Vagina (tissue), 2 donors: Measurements from ENCODE around the gene EPM2AIP1. TPM values are rescaled to one million over a fixed set of nuclear protein-coding genes. Genes with fewer than 3 reads are reported as not detected.

Source experiments
- DNase-seq, 2 donors: peaks; one replicate each; pipeline ENCODE4 v3.0.0-alpha.2; 2017; ENCODE audit errors: extremely low spot score in 2 of 2
- H3K27ac ChIP-seq: fragments of 200-600 bp; sonication (generic); one replicate; pipeline ENCODE4 v1.5.1; 2019
- H3K27me3 ChIP-seq: fragments of 200-600 bp; sonication (generic); one replicate; pipeline ENCODE4 v1.5.1; 2019
- H3K36me3 ChIP-seq, 2 donors: fragments of 200-600 bp; sonication (generic); one replicate each; pipeline ENCODE4 v1.5.1; 2017 to 2019
- H3K4me1 ChIP-seq: fragments of 200-600 bp; sonication (generic); one replicate; pipeline ENCODE4 v1.5.1; 2019
- H3K4me3 ChIP-seq, 2 donors: fragments of 200-600 bp; sonication (generic); 1 replicate in 1 of 2; 2 replicates in 1 of 2; pipeline ENCODE4 v1.5.1; 2016 to 2019
- H3K9me3 ChIP-seq: fragments of 200-600 bp; sonication (generic); one replicate; pipeline ENCODE4 v1.5.1; 2019
- POLR2A ChIP-seq, 2 donors: fragments of 450-650 bp; IDR thresholded peaks; one replicate each; pipeline ENCODE4 v1.6.1; 2017; ENCODE audit warnings: antibody characterized with exemption in 2 of 2, mild to moderate bottlenecking in 2 of 2, moderate library complexity in 2 of 2
- POLR2AphosphoS5 ChIP-seq, 2 donors: sonication (generic); formaldehyde crosslinking; IDR thresholded peaks; one replicate each; pipeline ENCODE4 v1.9.0; 2017; ENCODE audit warnings: antibody characterized with exemption in 2 of 2, mild to moderate bottlenecking in 2 of 2, low read depth in 1 of 2; ENCODE audit not compliant: insufficient read depth in 1 of 2
- intact Hi-C: fragments of 100-400 bp; cut with DNase I; formaldehyde crosslinking; loops from one replicate; pipeline ENCODE4 v1.15.1; 2023
- total RNA-seq: library from RNA; depleted of rRNA; stranded (reverse); fragments of >200 nt; gene quantifications from one replicate; pipeline ENCODE4 v1.2.3, GENCODE V29; 2016
- TF ChIP-seq, protein P1 (sequence below), 3 experiments: fragments of 450-650 bp in 2 of 3; fragments of 200-600 bp in 1 of 3; sonication (generic) in 1 of 3; IDR thresholded peaks; one replicate each; pipeline ENCODE4 v1.5.1; 2017 to 2019; ENCODE audit warnings: antibody characterized with exemption in 3 of 3, mild to moderate bottlenecking in 2 of 3, moderate library complexity in 2 of 3

The EPM2AIP1 gene
- total RNA-seq, 1 donor from 2014 or later, result 10.8 TPM

- no peak for TF ChIP-seq POLR2A (IDR thresholded peaks at IDR 0.05)
- TF ChIP-seq, protein P1, sequence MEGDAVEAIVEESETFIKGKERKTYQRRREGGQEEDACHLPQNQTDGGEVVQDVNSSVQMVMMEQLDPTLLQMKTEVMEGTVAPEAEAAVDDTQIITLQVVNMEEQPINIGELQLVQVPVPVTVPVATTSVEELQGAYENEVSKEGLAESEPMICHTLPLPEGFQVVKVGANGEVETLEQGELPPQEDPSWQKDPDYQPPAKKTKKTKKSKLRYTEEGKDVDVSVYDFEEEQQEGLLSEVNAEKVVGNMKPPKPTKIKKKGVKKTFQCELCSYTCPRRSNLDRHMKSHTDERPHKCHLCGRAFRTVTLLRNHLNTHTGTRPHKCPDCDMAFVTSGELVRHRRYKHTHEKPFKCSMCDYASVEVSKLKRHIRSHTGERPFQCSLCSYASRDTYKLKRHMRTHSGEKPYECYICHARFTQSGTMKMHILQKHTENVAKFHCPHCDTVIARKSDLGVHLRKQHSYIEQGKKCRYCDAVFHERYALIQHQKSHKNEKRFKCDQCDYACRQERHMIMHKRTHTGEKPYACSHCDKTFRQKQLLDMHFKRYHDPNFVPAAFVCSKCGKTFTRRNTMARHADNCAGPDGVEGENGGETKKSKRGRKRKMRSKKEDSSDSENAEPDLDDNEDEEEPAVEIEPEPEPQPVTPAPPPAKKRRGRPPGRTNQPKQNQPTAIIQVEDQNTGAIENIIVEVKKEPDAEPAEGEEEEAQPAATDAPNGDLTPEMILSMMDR (IDR thresholded peaks at IDR 0.05), result no peak
- TF ChIP-seq POLR2AphosphoS5 (IDR thresholded peaks at IDR 0.05; ENCODE audit: insufficient read depth in 1 of 2, low read depth in 1 of 2), result no peak
- Histone ChIP-seq H3K9me3 (peaks cover 3% of the 10 kb centered on the region), H3K4me3 (peak overlapping the region; percentile 71 to 82), H3K4me1 (peaks cover 26% of the 10 kb centered on the region), H3K27ac (peak overlapping the region; percentile 82), H3K36me3 (no peaks in the 10 kb centered on the region), H3K27me3 (no peaks in the 10 kb centered on the region)
- no peak for DNase-seq
- intact Hi-C loops, result no loop called here
Observed at GRCh38 chr3:36945333-36945980, 47.5 kb downstream of the EPM2AIP1 start.

GRCh38 chr3:36944641-36945270 is 48.2 kb downstream of the EPM2AIP1 start, which contains the start of gene TRANK1:
TRANK1 (minus strand) TSS chr3:36945054; CDS start chr3:36944809, 245 bp downstream.
- H3K4me1 ChIP-seq, result peaks cover 28% of the 10 kb centered on the region
- no peak for DNase-seq
- TF ChIP-seq, protein P1 (IDR thresholded peaks at IDR 0.05), result no peak
- TF ChIP-seq POLR2A (IDR thresholded peaks at IDR 0.05) (peak in 1 of 2 donors; percentile 45), POLR2AphosphoS5 (IDR thresholded peaks at IDR 0.05; ENCODE audit: insufficient read depth in 1 of 2, low read depth in 1 of 2) (peak; percentile 41 to 50)
- no peaks in the 10 kb centered on the region for H3K27me3 ChIP-seq
- H3K27ac ChIP-seq, result peak within 1 kb of the TSS; percentile 82
- peaks cover 3% of the 10 kb centered on the region for H3K9me3 ChIP-seq
- H3K4me3 ChIP-seq, result peak within 1 kb of the TSS; percentile 71 to 82
- H3K36me3 ChIP-seq, result no peaks in the 10 kb centered on the region
- intact Hi-C loops, result no loop called here

DNA sequence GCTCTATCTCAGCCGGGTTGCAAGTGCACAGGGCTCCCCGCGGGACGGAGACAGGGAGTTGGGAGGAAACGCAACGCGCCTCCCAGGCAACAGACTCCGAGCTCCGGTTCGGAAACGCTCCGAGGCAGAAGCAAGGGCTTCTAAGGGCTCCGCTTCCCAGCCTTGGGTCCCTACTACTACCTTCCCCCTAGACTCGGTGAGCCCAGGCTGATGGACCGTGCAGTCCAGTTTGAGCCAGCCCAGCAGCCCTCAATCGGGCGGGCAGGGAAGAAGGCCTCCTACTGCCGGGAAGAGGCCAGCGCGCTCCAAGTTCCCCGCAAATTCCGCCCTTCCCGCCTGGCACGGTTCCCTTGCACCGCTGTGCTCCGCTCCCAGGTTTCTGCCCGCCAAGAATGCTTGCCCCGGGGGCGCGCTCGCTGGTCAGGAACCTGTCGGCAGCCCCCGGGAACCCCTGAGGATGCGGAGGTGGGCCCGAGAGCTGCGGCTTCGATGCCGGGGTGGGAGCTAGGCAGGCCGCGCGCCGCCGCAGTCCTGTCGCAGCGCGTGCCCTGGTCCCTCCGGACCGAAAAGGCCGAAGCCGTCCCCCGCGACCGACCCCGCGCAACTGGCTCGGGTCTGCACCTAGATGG is 48.8 kb downstream of the EPM2AIP1 start:
- Histone ChIP-seq H3K4me3 (peak overlapping the region; percentile 71 to 82), H3K9me3 (peaks cover 3% of the 10 kb centered on the region)
- no peak for TF ChIP-seq POLR2A (IDR thresholded peaks at IDR 0.05)
- TF ChIP-seq POLR2AphosphoS5 (IDR thresholded peaks at IDR 0.05; ENCODE audit: insufficient read depth in 1 of 2, low read depth in 1 of 2), result peak in 1 of 2 donors; percentile 41
- TF ChIP-seq, protein P1 (IDR thresholded peaks at IDR 0.05), result no peak

GRCh38 chr3:36943601-36944000 is 49.3 kb downstream of the EPM2AIP1 start:
- TF ChIP-seq POLR2A (IDR thresholded peaks at IDR 0.05) (no peak), POLR2AphosphoS5 (IDR thresholded peaks at IDR 0.05; ENCODE audit: insufficient read depth in 1 of 2, low read depth in 1 of 2) (no peak)
- intact Hi-C loops, result no loop called here

More for the DNA sequence above, 48.8 kb downstream of the EPM2AIP1 start:
- H3K27me3 ChIP-seq, result no peaks in the 10 kb centered on the region
- no peaks in the 10 kb centered on the region for H3K36me3 ChIP-seq
- peak overlapping the region; percentile 82 for H3K27ac ChIP-seq
- intact Hi-C loops, result no loop called here
- DNase-seq, result no peak
- peaks cover 28% of the 10 kb centered on the region for H3K4me1 ChIP-seq

DNA sequence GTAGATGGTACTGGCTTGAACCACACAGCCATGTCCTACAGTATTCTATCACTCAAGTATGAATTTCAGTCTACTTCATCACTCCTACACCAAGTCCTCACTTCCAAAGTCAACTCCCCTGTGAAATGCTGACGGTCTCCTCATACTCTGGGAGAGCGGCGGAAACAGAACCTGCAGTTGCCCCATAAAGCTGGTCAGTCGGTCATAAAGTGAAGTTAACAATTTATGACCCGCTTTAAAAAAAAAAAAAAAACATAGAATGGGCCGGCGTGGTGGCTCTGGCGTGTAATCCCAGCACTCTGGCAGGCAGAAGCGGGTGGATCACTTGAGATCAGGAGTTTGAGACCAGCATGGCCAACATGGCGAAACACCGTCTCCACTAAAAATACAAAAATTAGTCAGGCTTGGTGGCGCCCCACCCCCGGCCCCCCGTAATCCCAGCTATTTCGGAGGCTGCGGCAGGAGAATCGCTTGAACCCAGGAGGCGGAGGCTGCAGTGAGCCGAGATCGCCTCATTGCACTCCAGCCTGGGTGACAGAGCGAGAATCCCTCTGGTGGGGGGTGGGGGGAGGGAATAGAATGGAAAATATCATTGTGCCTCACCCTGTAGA is 50.2 kb downstream of the EPM2AIP1 start:
- Histone ChIP-seq H3K36me3 (no peaks in the 10 kb centered on the region), H3K27ac (no peak overlapping the region), H3K9me3 (peaks cover 2% of the 10 kb centered on the region), H3K4me3 (no peak overlapping the region), H3K4me1 (peaks cover 28% of the 10 kb centered on the region), H3K27me3 (no peaks in the 10 kb centered on the region)
- DNase-seq, result no peak
- intact Hi-C loops, result no loop called here
- TF ChIP-seq, protein P1 (IDR thresholded peaks at IDR 0.05), result no peak
- TF ChIP-seq POLR2A (IDR thresholded peaks at IDR 0.05), result no peak
- TF ChIP-seq POLR2AphosphoS5 (IDR thresholded peaks at IDR 0.05; ENCODE audit: insufficient read depth in 1 of 2, low read depth in 1 of 2), result no peak

More at GRCh38 chr3:36943601-36944000, 49.3 kb downstream of the EPM2AIP1 start:
- peaks cover 28% of the 10 kb centered on the region for H3K4me1 ChIP-seq
- H3K36me3 ChIP-seq, result no peaks in the 10 kb centered on the region
- no peaks in the 10 kb centered on the region for H3K27me3 ChIP-seq
- H3K9me3 ChIP-seq, result peaks cover 3% of the 10 kb centered on the region
- H3K27ac ChIP-seq, result peak overlapping the region; percentile 82
- DNase-seq, result no peak
- H3K4me3 ChIP-seq, result peak overlapping the region; percentile 71 to 82
